ENCODE results near the gene PLOD1. TPM values are rescaled to one million over a fixed set of nuclear protein-coding genes. Genes with fewer than 3 reads are reported as not detected.
"Not testable (repeated sequence)": the region's sequence is repeated elsewhere in the genome, so short reads cannot be mapped to it uniquely, and the experiment has no call there.

Gene PLOD1
- total RNA-seq, 1 experiment from 2014 or later, result 64.1 TPM

GRCh38 chr1:11903210-11903609, 31.3 kb upstream of the PLOD1 start:
- Histone ChIP-seq H3K4me1 (replicated peaks; ENCODE audit: insufficient read depth) (peaks cover 8% of the 10 kb centered on the region), H3K36me3 (ENCODE audit: low read depth) (no peaks in the 10 kb centered on the region), H3K4me2 (no peak overlapping the region), H3K27ac (no peak overlapping the region), H3F3A (ENCODE audit: insufficient read depth, low read depth) (peaks cover 7% of the 10 kb centered on the region; the same call in 1 of the 2 replicates), H3K9me3 (ENCODE audit: insufficient read depth, low read depth) (no peaks in the 10 kb centered on the region), H3K79me2 (ENCODE audit: low read depth) (no peaks in the 10 kb centered on the region), H3K9me2 (ENCODE audit: insufficient read depth) (no peaks in the 10 kb centered on the region), H3K4me3 (no peak overlapping the region), H4K20me1 (ENCODE audit: insufficient read depth) (no peaks in the 10 kb centered on the region), H3K27me3 (ENCODE audit: insufficient read depth, low read depth) (no peaks in the 10 kb centered on the region), H2AFZ (no peak overlapping the region)
- DNase-seq, result no peak
- CTCF ChIA-PET, result no interaction called here
- POLR2A ChIA-PET (ENCODE audit: unreplicated experiment), result no interaction called here
- TF ChIP-seq CTCF (conservative IDR thresholded peaks at IDR 0.05), result no peak
- no peak for TF ChIP-seq EZH2 (IDR thresholded peaks at IDR 0.05; ENCODE audit: low read depth)
- no TSS peak for BruUV-seq (replicated peaks)
- intact Hi-C loops (cut with micrococcal nuclease; ENCODE audit: unreplicated experiment), result no loop called here

- H3K36me3 ChIP-seq (ENCODE audit: low read depth); H3K4me1 ChIP-seq (replicated peaks; ENCODE audit: insufficient read depth); intact Hi-C loops (cut with micrococcal nuclease; ENCODE audit: unreplicated experiment); POLR2A ChIA-PET (ENCODE audit: unreplicated experiment); H3K27me3 ChIP-seq (ENCODE audit: insufficient read depth, low read depth); CTCF ChIA-PET; H4K20me1 ChIP-seq (ENCODE audit: insufficient read depth); H3K9me2 ChIP-seq (ENCODE audit: insufficient read depth); H3K79me2 ChIP-seq (ENCODE audit: low read depth); DNase-seq; BruUV-seq (replicated peaks); H3K4me2 ChIP-seq; H3K9me3 ChIP-seq (ENCODE audit: insufficient read depth, low read depth); H3K4me3 ChIP-seq; H2AFZ ChIP-seq; H3K27ac ChIP-seq: not testable (repeated sequence)
- H3F3A ChIP-seq (ENCODE audit: insufficient read depth, low read depth), result peaks cover 15% of the 10 kb centered on the region
These were observed 30.4 kb upstream of the PLOD1 start for GRCh38 chr1:11904156-11904555.

- H3K27me3 ChIP-seq (ENCODE audit: insufficient read depth, low read depth), result no peaks in the 10 kb centered on the region
- H2AFZ ChIP-seq, result no peak overlapping the region
- no peaks in the 10 kb centered on the region for H3K9me2 ChIP-seq (ENCODE audit: insufficient read depth)
- no peak for DNase-seq
- intact Hi-C loops (cut with micrococcal nuclease; ENCODE audit: unreplicated experiment), result no loop called here
- peaks cover 8% of the 10 kb centered on the region for H3K4me1 ChIP-seq (replicated peaks; ENCODE audit: insufficient read depth)
- no peak overlapping the region for H3K4me3 ChIP-seq
- H3F3A ChIP-seq (ENCODE audit: insufficient read depth, low read depth), result peaks cover 18% of the 10 kb centered on the region
- TF ChIP-seq CTCF (conservative IDR thresholded peaks at IDR 0.05), result no peak
- no peaks in the 10 kb centered on the region for H4K20me1 ChIP-seq (ENCODE audit: insufficient read depth)
- no peaks in the 10 kb centered on the region for H3K9me3 ChIP-seq (ENCODE audit: insufficient read depth, low read depth)
- CTCF ChIA-PET, result no interaction called here
- no TSS peak for BruUV-seq (replicated peaks)
- H3K27ac ChIP-seq, result no peak overlapping the region
- no peaks in the 10 kb centered on the region for H3K79me2 ChIP-seq (ENCODE audit: low read depth)
- POLR2A ChIA-PET (ENCODE audit: unreplicated experiment), result no interaction called here
- H3K36me3 ChIP-seq (ENCODE audit: low read depth), result no peaks in the 10 kb centered on the region
- H3K4me2 ChIP-seq, result no peak overlapping the region
These were observed 29.5 kb upstream of the PLOD1 start for GRCh38 chr1:11904978-11905377.

- ChIA-PET POLR2A (ENCODE audit: unreplicated experiment) (no interaction called here), CTCF (no interaction called here)
- DNase-seq, result no peak
- Histone ChIP-seq H3F3A (ENCODE audit: insufficient read depth, low read depth) (peaks cover 22% of the 10 kb centered on the region), H3K4me1 (replicated peaks; ENCODE audit: insufficient read depth) (peaks cover 4% of the 10 kb centered on the region; the same call in 1 of the 2 replicates), H3K4me3 (no peak overlapping the region), H3K79me2 (ENCODE audit: low read depth) (no peaks in the 10 kb centered on the region), H3K4me2 (no peak overlapping the region), H3K27ac (no peak overlapping the region), H2AFZ (no peak overlapping the region), H4K20me1 (ENCODE audit: insufficient read depth) (no peaks in the 10 kb centered on the region), H3K36me3 (ENCODE audit: low read depth) (no peaks in the 10 kb centered on the region), H3K9me3 (ENCODE audit: insufficient read depth, low read depth) (no peaks in the 10 kb centered on the region), H3K27me3 (ENCODE audit: insufficient read depth, low read depth) (no peaks in the 10 kb centered on the region), H3K9me2 (ENCODE audit: insufficient read depth) (no peaks in the 10 kb centered on the region)
- TF ChIP-seq EZH2 (IDR thresholded peaks at IDR 0.05; ENCODE audit: low read depth) (no peak), CTCF (conservative IDR thresholded peaks at IDR 0.05) (no peak)
- no TSS peak for BruUV-seq (replicated peaks)
- intact Hi-C loops (cut with micrococcal nuclease; ENCODE audit: unreplicated experiment), result loop anchor here (1.0 kb wide), 1 partner anchor 69 kb away; no protein-coding TSS in a partner anchor
These were observed 27.6 kb upstream of the PLOD1 start for GRCh38 chr1:11906870-11907269.
